Natural killer cell (primary cell): ENCODE measurements around the gene CTSF. TPM values are rescaled to one million over a fixed set of nuclear protein-coding genes. Genes with fewer than 3 reads are reported as not detected.

Source experiments
- ATAC-seq, 3 donors: fragments of 150-1000 bp in 2 of 3; fragments of 200-7000 bp in 1 of 3; cut with Tn5 transposase; 1 replicate in 1 of 3; 2 replicates in 2 of 3; pipeline ENCODE4 v1.10.0; 2021; ENCODE audit warnings: mild to moderate bottlenecking in 2 of 3, moderate library complexity in 2 of 3
- DNase-seq, 2 donors: peaks; one replicate each; pipeline versions ENCODE4 v3.0.0 to v3.0.0-alpha.2; 2013 to 2021; ENCODE audit warnings: mixed read lengths in 1 of 2
- H3K27ac ChIP-seq: one replicate; pipeline ENCODE4 v1.5.1; 2013; ENCODE audit warnings: mild to moderate bottlenecking, low read length
- H3K27me3 ChIP-seq: one replicate; pipeline ENCODE4 v1.6.1; 2013; ENCODE audit warnings: low read length; ENCODE audit not compliant: control insufficient read depth, insufficient read depth
- H3K36me3 ChIP-seq: one replicate; pipeline ENCODE4 v1.6.1; 2013; ENCODE audit warnings: low read length; ENCODE audit not compliant: control insufficient read depth, insufficient read depth
- H3K4me1 ChIP-seq: one replicate; pipeline ENCODE4 v1.6.1; 2013; ENCODE audit warnings: low read length; ENCODE audit not compliant: control insufficient read depth, insufficient read depth
- H3K4me3 ChIP-seq: one replicate; pipeline ENCODE4 v1.5.1; 2013; ENCODE audit warnings: low read length
- H3K9me3 ChIP-seq: one replicate; pipeline ENCODE4 v1.6.1; 2013; ENCODE audit warnings: low read length; ENCODE audit not compliant: control insufficient read depth, insufficient read depth
- H3K27ac Mint-ChIP-seq, 2 donors: one replicate each; pipeline ENCODE4 v1.8.0; 2022; ENCODE audit warnings: mild to moderate bottlenecking in 2 of 2, mixed read lengths in 2 of 2, moderate library complexity in 1 of 2
- H3K27me3 Mint-ChIP-seq, 2 donors: one replicate each; pipeline ENCODE4 v1.8.0; 2022; ENCODE audit warnings: low read depth in 2 of 2, mixed read lengths in 2 of 2
- H3K36me3 Mint-ChIP-seq: one replicate; pipeline ENCODE4 v1.8.0; 2022; ENCODE audit warnings: mixed read lengths
- H3K4me1 Mint-ChIP-seq, 2 donors: one replicate each; pipeline ENCODE4 v1.8.0; 2022; ENCODE audit warnings: mixed read lengths in 2 of 2
- H3K4me3 Mint-ChIP-seq: one replicate; pipeline ENCODE4 v1.8.0; 2022; ENCODE audit warnings: mild to moderate bottlenecking, moderate library complexity, mixed read lengths
- H3K9me3 Mint-ChIP-seq, 2 donors: one replicate each; pipeline ENCODE4 v1.8.0; 2022; ENCODE audit warnings: mixed read lengths in 2 of 2
- WGBS: methylation state at CpG from one replicate; pipeline ENCODE4 v1.1.7; 2013; ENCODE audit warnings: missing lambda C conversion rate; ENCODE audit not compliant: insufficient coverage; 5-methylcytosine and 5-hydroxymethylcytosine counted together
- intact Hi-C: fragments of 100-400 bp; cut with micrococcal nuclease; formaldehyde crosslinking; loops from one replicate; pipeline ENCODE4 v1.14.2; 2022
- total RNA-seq, 4 donors: library from RNA; stranded (reverse); fragments of 120-200 nt in 1 of 4; gene quantifications; one replicate each; pipeline versions ENCODE4 v1.2.3 to v1.2.4, GENCODE V29; 2013 to 2022
- TF ChIP-seq, protein P1 (sequence below): fragments of 200-600 bp; IDR thresholded peaks from one replicate; pipeline ENCODE4 v1.8.0; 2022; ENCODE audit warnings: antibody characterized with exemption

The CTSF gene
- total RNA-seq, 3 donors from 2014 or later (not counting 1 experiment from before 2014, with no cell fraction given) = 17.1 to 27.0 (median 24.8) TPM

- TF ChIP-seq, protein P1, sequence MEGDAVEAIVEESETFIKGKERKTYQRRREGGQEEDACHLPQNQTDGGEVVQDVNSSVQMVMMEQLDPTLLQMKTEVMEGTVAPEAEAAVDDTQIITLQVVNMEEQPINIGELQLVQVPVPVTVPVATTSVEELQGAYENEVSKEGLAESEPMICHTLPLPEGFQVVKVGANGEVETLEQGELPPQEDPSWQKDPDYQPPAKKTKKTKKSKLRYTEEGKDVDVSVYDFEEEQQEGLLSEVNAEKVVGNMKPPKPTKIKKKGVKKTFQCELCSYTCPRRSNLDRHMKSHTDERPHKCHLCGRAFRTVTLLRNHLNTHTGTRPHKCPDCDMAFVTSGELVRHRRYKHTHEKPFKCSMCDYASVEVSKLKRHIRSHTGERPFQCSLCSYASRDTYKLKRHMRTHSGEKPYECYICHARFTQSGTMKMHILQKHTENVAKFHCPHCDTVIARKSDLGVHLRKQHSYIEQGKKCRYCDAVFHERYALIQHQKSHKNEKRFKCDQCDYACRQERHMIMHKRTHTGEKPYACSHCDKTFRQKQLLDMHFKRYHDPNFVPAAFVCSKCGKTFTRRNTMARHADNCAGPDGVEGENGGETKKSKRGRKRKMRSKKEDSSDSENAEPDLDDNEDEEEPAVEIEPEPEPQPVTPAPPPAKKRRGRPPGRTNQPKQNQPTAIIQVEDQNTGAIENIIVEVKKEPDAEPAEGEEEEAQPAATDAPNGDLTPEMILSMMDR = no peak
- H3K36me3 Mint-ChIP-seq = no peaks in the 10 kb centered on the region
- WGBS = 83% methylated on average over 7 of the region's 7 CpGs
- no peaks in the 10 kb centered on the region for H3K36me3 ChIP-seq
- no peak overlapping the region for H3K4me3 Mint-ChIP-seq
- no peaks in the 10 kb centered on the region for H3K9me3 Mint-ChIP-seq
- H3K27ac ChIP-seq = no peak overlapping the region
- DNase-seq (no peak), ATAC-seq (no peak)
- H3K4me3 ChIP-seq = no peak overlapping the region
- H3K27ac Mint-ChIP-seq = no peak overlapping the region
- H3K4me1 Mint-ChIP-seq = no peaks in the 10 kb centered on the region
- intact Hi-C loops = no loop called here
- peaks cover 0 to 7% of the 10 kb centered on the region in 2 donors for H3K27me3 Mint-ChIP-seq
- H3K9me3 ChIP-seq = no peaks in the 10 kb centered on the region
- peaks cover 8% of the 10 kb centered on the region for H3K4me1 ChIP-seq
- H3K27me3 ChIP-seq = peaks cover 2% of the 10 kb centered on the region
These were observed 12.3 kb downstream of the CTSF start for GRCh38 chr11:66556086-66556485.

DNA sequence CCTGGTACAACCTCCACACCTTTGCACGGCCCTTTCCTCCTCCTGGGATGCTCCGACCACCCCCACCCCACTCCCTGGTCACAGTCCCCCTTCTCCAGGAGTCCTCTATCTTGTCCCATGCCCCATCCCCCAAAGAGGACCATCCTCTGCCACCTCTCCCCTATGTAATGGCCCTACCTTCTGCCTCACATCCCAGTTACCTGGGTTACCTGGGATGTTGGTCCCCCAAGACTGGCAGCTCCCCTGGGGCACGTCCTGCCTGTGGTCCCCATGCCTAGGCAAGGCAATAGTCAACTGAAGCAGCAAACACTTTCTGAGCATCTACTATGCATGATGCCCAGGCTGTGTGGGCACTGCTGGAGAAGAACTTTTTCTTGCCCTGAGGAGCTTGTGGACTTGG is 13.0 kb downstream of the CTSF start:
- H3K27ac Mint-ChIP-seq = no peak overlapping the region
- Histone ChIP-seq H3K27ac (no peak overlapping the region), H3K9me3 (no peaks in the 10 kb centered on the region), H3K4me1 (peaks cover 8% of the 10 kb centered on the region), H3K4me3 (no peak overlapping the region), H3K27me3 (peaks cover 2% of the 10 kb centered on the region), H3K36me3 (no peaks in the 10 kb centered on the region)
- no peaks in the 10 kb centered on the region for H3K9me3 Mint-ChIP-seq
- H3K27me3 Mint-ChIP-seq = peaks cover 0 to 7% of the 10 kb centered on the region in 2 donors
- no peak overlapping the region for H3K4me3 Mint-ChIP-seq
- DNase-seq = no peak
- no peaks in the 10 kb centered on the region for H3K36me3 Mint-ChIP-seq
- TF ChIP-seq, protein P1 = no peak
- WGBS = 60% methylated on average over 3 of the region's 3 CpGs
- H3K4me1 Mint-ChIP-seq = no peaks in the 10 kb centered on the region
- ATAC-seq = no peak
- intact Hi-C loops = no loop called here

- TF ChIP-seq, protein P1 = no peak
- H3K36me3 ChIP-seq = no peaks in the 10 kb centered on the region
- H3K27me3 ChIP-seq = peaks cover 2% of the 10 kb centered on the region
- intact Hi-C loops = no loop called here
- H3K27me3 Mint-ChIP-seq = peaks cover 0 to 7% of the 10 kb centered on the region in 2 donors
- H3K27ac Mint-ChIP-seq = no peak overlapping the region
- 80% methylated on average over 5 of the region's 5 CpGs for WGBS
- H3K4me3 Mint-ChIP-seq = no peak overlapping the region
- no peak overlapping the region for H3K4me3 ChIP-seq
- H3K9me3 Mint-ChIP-seq = no peaks in the 10 kb centered on the region
- H3K27ac ChIP-seq = no peak overlapping the region
- H3K36me3 Mint-ChIP-seq = no peaks in the 10 kb centered on the region
- H3K4me1 Mint-ChIP-seq = no peaks in the 10 kb centered on the region
- DNase-seq = no peak
- peaks cover 8% of the 10 kb centered on the region for H3K4me1 ChIP-seq
- no peak for ATAC-seq
- no peaks in the 10 kb centered on the region for H3K9me3 ChIP-seq
These were observed 13.8 kb downstream of the CTSF start for GRCh38 chr11:66554602-66555001.

DNA sequence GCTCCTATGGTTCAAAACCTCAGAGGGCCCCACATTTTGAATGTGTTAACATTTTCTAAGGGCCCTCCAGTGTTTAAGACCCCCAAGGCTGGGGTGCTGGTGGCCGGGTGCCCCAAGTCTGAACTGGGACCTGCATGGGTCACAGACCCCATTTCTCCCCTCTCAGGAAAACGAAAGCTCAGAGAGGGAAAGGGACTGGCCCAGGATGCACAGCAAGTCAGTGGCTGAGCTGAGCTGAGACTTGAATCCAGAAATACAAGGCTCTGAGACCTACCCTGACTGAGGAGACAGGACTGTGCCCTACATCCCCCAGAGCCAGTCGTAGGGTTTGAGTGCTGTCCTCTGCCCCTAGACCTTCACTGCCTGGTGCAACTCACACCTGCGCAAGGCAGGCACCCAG is 17.5 kb downstream of the CTSF start:
- Histone ChIP-seq H3K36me3 (no peaks in the 10 kb centered on the region), H3K4me3 (no peak overlapping the region), H3K9me3 (no peaks in the 10 kb centered on the region), H3K27me3 (no peaks in the 10 kb centered on the region), H3K4me1 (peaks cover 12% of the 10 kb centered on the region), H3K27ac (no peak overlapping the region)
- H3K9me3 Mint-ChIP-seq = no peaks in the 10 kb centered on the region
- peaks cover 0 to 10% of the 10 kb centered on the region in 2 donors for H3K4me1 Mint-ChIP-seq
- DNase-seq (no peak), ATAC-seq (no peak)
- no peaks in the 10 kb centered on the region for H3K36me3 Mint-ChIP-seq
- H3K27me3 Mint-ChIP-seq = peaks cover 0 to 11% of the 10 kb centered on the region in 2 donors
- no peak overlapping the region for H3K4me3 Mint-ChIP-seq
- intact Hi-C loops = no loop called here
- no peak overlapping the region for H3K27ac Mint-ChIP-seq
- WGBS = 87% methylated on average over 4 of the region's 4 CpGs
- TF ChIP-seq, protein P1 = no peak
